GM18909 (cell line): Measurements from ENCODE around the gene ENTR1.
"Not testable (repeated sequence)": the region's sequence is repeated elsewhere in the genome, so short reads cannot be mapped to it uniquely, and the experiment has no call there.

Experiments
- ATAC-seq: cut with Tn5 transposase; IDR thresholded peaks from one replicate; pipeline ENCODE4 v1.9.1; 2021; ENCODE audit warnings: mild to moderate bottlenecking; ENCODE audit not compliant: unreplicated experiment, poor library complexity

ENTR1 gene

DNA sequence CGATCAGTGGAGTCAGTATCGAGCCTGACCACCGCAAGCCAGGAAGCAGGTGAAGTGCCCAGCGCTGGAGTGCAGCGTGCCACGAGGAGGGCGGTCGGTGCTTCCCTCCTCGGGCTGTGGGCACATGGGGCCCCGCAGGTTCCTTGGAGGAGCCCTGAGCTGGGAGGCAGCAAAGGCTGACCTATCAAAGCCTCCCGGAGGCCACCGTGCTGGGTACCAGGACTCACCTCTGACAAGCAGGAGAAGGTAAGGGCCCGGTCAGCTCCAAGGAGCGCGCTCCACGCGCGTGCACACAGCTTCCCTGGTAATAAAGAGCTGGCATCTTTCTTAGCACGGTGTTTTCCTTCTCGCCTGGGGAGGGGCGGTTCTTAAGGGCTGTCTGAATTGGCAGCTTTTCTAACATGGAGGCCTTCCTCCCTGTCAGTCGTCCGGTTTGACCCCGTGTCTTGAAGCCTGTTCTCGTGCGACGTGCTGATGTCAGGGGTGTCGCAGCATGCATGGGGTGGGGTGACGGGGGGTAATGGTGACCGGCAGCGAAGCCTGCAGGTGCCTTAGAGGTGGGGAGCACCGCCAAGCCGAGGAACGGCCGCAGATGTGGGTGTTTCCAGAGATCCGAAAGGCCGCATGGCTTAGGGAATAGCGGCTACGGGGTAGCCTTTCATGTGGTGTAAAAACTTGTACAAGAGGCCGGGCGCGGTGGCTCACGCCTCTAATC is 13.2 kb upstream of the ENTR1 start:
- ATAC-seq, result no peak

DNA sequence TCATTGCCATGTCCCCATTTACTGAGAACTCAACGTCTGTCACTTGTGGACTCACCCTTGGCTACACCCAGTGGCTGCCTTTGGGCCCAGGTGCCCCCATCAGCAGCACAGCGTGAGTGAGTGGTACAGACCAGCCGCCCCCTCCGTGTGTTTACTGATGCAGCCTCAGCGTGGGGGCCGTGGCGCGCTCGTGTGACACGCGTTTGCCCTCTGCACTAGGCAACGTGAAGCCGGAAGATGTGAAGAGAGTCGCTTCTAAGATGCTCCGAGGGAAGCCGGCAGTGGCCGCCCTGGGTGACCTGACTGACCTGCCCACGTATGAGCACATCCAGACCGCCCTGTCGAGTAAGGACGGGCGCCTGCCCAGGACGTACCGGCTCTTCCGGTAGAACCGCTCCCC is 12.5 kb upstream of the ENTR1 start:
- ATAC-seq, result no peak

DNA sequence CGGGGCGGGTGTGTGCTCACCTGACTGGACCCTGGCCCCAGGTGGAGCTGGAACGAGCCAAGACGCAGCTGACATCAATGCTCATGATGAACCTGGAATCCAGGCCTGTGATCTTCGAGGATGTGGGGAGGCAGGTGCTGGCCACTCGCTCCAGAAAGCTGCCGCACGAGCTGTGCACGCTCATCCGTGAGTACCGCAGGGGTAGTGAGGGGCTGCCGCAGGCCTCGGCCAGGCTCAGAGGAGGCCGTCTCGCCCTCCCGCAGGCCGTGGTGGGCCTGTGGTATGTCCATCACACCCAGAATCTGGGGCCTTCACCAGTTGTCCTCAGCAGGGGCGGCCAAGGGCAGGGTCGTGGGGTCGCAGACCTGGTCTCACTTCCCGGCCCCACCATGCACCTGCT is 11.4 kb upstream of the ENTR1 start:
- no peak for ATAC-seq

DNA sequence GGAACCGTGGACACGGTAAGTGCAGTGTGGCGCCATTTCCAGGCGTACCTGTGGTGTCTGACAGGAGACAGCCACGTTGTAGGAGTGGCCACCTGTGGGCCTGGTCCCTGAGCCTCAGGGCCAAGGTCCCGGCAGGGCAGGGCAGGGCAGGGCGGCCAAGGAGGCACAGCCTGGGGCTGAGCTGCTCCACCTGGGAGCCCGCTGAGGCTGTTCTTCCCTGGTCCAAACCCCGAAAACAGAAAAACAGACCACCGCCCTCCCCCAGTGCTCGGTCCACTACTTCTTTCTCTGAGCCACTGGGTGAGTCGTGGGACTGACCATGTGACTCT is 8.6 kb upstream of the ENTR1 start:
- no peak for ATAC-seq

DNA sequence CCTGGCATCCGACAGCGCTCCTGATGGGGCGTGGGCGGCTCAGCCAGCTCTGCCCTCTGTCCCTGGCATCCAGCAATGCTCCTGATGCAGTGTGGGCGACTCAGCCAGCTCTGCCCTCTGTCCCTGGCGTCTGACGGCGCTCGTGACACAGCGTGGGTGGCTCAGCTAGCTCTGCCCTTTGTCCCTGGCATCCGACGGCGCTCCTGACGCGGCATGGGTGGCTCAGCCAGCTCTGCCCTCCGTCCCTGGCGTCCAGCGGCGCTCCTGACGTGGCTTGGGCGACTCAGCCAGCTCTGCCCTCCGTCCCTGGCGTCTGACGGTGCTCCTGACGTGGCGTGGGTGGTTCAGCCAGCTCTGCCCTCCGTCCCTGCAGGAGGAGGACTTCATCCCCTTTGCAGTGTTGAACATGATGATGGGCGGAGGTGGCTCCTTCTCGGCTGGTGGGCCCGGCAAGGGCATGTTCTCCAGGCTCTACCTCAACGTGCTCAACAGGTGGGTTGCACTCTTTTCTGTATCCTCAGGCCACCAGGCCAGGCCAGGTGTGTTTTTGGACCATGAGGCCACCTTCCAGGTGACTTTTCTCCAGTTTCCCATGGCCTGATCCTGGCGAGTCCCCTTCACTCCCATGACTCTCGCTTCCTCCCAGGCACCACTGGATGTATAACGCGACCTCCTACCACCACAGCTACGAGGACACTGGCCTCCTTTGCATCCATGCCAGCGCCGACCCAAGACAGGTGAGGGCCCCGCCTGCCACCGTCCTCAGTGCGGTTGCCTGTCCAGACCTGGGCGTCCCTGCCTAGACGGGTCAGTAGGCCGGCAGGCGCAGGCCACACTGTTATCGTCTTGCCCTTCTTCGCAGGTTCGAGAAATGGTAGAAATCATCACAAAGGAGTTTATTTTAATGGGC is 8.0 kb upstream of the ENTR1 start:
- ATAC-seq, result no peak

DNA sequence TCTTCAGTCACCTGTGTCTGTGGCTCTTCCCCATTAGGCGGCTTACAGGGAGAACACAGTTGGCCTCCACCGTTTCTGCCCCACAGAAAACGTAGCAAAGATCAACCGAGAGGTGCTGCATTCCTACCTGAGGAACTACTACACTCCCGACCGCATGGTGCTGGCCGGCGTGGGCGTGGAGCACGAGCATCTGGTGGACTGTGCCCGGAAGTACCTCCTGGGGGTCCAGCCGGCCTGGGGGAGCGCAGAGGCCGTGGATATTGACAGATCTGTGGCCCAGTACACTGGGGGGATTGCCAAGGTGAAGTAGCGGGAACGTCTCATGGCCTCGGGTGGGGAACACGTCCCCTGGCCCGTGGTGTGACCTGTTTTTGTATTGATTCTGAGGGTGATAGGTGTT is 6.5 kb upstream of the ENTR1 start:
- ATAC-seq, result no peak

DNA sequence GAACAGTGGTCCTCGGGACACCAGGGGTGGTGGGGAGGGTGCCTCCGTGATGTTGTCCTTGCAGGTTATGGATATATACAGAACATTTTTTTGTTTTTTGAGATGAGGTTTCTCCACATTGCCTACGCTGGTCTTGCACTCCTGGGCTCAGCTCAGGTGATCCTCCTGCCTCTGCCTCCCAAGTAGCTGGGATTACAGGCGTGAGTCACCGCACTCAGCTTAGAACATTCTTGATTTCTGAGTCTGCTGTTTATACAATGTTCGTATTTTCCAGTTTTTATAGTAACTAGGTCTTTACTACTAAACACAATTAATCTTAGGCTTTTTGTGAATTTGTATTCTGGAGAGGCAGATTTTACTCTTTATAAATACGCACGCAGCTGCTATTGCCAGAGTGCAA is 6.0 kb upstream of the ENTR1 start:
- ATAC-seq, result no peak

DNA sequence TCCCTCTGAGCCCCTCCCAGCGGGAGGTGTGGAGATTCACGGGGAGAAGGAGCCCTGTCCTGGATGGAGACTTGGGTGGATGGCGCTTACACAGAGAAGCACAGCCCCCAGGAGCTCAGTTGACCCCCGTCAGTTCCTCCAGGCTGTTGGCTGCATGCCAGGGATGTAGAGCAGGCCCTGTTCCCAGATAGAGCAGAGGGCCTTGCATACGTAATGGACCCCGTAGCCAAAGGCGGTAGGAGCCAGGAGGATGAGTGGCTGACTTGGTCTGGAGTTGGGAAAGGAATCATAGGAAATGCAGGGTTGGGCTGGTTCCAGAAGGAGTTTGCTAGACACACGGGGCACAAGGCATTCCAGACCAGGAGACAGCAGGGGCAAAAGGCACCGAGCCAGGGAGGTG is 2.5 kb upstream of the ENTR1 start:
- ATAC-seq, result no peak

DNA sequence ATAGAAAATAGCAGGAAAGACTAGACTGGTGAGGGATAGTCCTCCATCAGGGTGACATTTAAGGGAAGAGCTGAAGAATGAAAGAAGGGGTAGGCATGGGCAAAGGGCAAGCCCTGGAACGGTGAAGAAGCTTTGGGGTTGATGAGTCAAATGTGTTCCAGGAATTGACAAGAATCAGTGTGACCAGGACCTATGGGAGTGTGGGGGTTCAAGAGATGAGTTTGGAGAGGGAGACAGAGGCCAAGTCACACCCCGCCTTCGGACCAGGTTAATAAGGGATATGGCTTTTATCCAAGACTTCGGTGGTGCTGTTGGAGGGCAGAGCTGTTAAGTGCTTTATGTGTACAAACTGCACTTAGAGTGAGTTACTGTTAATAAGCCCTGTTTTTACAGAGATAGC is 964 bp upstream of the ENTR1 start:
- ATAC-seq, result no peak

DNA sequence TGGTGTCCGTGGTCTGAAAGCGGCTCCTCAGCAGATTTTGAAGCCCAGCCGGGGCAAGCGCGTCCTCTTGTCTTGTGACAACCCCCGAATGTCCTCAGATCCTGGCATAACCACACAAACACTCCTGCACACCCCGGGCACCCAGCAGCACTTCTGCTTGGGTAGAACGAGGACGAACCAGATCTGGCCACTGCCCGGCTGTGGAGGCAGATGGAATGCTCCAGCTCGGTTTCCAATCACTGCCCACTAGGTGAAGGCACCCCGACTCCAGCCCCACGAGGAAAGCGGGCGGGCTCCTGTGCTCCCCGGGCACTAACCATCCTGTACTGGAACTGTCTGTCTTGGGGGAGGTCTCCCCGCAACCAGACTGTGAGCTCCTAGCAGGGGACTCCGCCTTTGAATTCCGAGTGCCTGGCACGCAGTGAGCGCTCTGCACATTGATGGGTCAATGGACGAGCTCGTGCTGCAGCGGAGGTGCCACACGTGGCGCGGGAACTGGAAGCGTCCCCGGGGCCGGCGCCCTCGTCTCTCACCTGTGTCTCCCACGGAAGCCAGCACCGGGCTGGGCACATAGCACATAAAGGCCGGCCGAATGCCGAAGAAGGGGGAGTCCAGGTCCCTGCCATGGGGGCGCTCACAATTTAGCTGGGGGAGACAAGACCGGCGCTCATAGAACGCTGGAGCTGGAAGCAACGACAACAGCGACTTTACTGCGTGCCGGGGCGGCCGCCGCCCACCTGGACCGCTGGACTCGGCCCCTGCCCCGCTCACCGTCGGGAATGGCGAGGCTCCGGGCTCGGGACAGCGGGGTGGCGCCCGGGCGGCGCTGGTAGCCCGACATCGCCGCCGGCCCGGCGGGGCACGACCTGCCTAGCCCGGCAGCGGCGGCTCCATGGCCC is 608 bp downstream of the ENTR1 start:
- ATAC-seq, result peak; percentile 25

DNA sequence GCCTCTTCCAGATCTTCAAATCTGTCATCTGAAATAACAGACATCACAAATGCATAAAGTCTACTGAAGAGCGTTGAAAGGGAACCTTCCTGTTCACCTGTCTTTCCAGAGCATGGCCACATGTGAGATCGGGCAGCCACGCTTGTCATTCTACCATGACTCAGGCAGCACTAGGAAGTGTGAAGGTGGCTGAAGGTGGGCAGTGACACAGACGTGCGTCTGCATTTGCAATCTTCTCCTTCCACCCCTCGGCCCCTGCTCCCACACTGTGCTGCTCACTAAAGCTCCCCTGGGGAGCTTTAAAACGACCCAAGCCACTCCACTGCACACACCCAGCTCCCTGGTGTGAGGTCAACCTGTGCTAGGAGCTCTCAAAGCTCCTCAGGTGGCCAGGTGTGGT is 2.5 kb downstream of the ENTR1 start:
- no peak for ATAC-seq

DNA sequence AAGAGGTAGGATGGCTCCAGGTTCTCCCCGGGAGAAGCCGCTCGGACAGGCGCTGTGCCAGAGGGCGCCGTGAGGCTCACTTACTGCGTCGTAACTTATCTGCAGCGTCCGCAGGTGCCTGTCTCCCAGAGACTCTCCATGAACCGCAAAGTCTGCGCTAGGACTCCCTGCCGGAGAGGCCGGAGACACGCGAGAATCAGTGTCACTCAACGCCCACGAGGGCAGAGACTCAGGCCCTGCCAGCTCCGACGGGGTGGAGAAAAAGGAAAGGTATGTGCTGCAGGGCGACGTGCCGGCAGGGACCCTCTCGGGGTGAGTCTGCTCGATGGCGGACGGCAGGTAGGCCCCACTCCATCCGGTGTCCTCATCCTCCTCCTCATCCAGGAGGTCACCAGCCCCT is 3.4 kb downstream of the ENTR1 start:
- ATAC-seq, result not testable (repeated sequence)

DNA sequence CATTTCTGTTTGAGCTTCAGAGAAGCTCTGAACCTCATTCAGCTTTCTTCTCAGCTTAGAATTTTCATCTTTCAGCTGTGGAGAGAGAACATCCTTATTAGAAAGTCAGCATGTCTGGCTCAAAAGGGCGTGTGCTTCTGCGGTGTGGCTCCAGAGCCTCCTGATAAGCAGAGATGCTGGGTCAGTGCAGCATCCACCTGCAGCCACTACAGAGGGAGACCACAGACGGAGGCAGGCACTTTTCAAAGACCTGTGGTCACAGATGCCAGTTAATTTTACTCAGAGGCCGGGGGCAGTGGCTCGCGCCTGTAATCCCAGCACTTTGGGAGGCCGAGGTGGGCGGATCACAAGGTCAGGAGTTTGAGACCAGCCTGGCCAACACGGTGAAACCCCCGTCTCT is 4.5 kb downstream of the ENTR1 start:
- ATAC-seq, result not testable (repeated sequence)

DNA sequence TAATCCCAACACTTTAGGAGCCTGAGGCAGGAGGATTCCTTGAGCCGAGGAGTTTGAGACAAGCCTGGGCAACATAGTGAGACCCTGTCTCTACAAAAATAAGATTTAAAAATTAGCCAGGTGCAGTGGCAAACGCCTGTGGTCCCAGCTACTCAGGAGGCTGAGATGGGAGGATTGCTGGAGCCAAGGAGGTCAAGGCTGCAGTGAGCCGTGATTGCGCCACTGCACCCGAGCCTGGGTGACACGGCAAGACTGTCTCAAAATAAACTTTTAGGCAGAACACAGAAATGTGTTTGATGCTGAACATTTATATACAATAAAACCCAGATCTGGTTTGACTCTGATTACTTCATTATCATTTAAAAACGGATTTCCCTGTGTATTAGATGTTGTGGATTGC is 4.9 kb downstream of the ENTR1 start:
- ATAC-seq, result no peak

DNA sequence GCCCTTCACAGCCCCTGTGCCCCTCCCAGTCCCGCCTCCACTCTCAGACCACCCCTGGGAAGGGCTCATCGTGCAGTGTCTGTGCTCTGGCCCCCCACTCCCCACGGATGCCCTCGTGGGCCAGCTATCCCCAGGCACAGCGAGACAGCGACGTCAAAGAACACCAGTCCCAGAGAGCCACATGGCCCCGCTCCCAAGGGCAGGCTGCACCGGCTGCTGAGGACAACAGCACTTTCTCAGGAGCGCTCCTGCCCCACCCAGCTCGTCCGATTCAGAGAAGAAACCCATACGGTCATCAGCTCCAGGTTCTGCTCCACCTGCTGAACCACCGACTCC is 5.6 kb downstream of the ENTR1 start:
- no peak for ATAC-seq

DNA sequence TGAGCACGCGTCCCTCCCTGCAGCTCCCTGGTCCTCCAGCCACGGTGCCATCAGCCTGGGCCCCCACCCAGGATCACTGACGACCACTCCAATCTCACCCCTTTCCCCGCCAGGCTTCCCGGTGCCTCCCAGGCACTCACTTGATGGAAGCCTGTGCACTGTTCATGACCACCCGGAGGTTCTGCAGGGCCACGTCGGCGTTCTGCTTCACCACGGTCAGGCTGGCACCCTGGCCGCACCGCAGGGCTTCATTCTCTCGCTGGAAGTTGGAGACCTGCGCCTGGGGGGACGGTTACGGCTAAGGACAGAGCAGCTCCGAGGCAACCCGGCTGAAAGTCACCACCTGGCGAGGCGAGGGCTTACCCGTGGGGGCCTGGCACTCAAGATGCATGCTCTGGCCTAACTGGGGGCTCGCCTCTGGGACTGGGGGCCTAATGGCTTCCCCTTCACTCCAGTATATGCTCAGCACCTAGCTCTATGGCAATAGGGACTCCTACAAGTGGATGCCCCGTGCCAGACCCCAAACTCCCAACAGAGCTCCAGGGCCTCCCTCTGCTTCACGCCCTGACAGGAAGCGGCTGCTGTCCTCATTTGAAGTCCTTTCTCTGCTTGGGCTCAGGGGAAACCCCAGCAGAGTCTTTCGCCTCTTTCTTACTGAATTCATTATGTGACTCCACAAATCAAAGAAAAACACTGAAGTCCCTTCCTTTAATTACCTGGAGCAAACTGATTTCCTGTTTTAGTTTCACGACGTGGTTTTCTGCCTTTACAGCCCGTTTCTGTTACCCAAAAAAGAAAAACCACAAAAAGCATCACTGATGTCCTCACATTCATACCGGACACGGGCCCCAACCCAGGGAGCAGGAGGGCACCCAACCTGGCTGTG is 6.3 kb downstream of the ENTR1 start:
- no peak for ATAC-seq

DNA sequence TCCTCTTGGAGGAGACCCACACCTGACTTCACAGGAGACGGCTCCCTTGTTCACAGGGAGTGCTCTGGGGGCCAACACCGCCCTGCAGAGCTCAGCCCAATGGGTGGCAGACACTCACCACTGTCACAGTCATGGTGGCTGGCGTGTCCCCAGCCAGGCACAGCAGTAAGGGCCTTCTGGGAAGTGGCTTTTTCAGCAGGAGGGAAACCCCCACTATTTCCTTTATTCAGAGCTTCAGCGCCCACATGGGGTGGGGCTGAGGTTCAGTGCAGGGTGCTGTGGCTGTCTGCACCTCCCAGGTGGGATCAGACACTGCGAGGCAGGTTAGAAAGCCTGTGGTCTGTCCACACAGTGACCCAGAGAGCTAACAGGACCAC is 6.9 kb downstream of the ENTR1 start:
- no peak for ATAC-seq

DNA sequence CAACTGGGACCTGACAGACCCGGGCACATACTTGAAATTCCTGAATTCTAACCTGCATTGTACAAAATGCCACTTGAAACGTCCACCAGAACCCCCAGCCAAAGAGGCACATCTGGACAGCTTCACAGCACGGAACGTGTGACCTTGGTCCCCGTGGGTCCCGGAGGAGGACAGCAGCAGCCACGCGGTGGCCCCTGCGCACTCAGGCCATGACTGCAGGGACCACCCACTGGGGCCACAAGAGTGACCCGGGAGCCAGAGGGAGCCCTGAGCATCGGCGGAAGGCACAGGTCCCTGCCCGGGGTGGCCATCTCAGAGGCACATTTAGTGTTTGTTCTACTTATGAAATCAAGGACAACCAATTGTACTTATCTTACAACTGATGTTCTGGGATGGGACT is 8.3 kb downstream of the ENTR1 start:
- ATAC-seq, result no peak

DNA sequence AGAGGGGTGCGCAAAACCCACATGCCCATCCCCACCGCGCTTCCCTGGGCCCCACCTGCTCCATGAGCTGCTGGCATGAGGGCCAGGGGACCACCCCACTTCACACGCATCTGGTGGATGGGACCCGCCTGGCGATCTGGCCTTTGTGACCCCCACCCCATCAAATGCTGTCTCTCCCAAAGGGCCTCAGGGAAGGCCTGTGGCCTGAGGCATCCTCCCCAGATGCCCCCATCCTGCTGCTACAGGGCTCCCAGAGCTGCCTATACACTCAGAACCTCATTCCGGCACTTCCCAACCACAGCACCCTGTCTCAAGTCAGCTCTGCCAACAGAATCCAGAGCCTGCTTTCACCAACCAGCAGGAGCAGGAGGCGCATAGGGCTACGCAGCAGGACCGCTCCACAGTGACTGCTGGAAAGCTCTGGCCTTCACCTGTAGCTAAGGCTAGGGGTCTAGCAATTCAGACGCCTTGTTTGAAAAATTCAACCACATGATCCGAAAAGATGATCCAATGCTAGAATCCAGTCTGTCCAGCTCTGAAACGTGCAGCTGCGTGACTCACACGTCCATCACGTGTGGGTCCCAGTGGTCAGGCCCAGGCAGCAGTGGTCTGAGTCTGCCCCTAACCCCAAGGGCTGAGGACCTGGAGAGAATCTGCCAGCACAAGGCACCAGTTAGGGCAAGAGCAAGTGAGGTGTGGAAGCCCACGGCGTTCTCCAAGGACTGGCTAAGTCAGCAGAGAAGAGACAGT is 9.1 kb downstream of the ENTR1 start:
- no peak for ATAC-seq
